GM15510 (cell line): ENCODE results near the gene TMEM139.

Experiments
- POLR2A ChIP-seq: IDR thresholded peaks from 3 replicates; pipeline ENCODE4 v1.6.1; 2011; ENCODE audit warnings: borderline replicate concordance; ENCODE audit not compliant: insufficient read length; ENCODE audit errors: extremely low read depth

The TMEM139 gene

DNA sequence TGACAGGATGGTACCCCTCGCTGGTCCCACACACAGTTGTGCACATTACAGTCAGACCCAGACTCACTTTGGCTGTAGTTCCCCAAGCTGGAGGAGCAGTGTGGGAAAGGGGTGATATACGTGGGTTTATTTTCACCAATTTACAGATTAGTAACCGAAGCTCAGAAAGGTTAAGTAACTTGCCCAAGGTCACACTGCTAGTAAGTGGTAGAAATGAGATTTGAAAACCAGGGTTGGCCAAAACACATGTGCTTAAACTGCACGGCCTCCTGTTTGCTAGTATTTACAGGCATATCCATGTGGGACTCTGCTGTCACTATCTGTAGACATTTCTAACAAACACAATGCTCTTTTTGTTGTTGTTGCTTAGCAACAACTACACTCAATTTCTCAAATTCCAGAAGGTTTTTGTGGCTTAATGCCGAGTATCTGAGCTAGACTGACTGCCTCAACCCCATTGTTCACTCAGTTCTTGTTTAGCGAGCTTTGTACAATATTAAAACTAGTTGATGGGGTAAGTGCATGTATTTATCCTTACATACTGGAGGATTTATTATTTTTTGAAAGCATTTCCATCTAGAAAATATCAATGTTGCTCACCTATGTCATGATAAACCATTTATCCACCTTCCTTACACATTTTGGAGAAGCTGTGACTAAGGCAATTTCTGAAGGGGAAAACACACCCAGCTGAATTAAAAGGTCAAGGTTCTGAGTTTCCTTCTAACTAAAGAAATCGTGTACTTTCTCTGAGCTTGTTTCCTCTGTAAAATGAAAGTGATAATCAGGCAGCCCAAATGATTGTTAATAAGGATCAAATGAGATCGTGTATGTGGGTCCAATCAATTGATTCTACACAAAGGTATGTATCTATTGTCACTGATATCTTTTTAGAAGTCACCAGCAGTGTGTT, 5.3 kb upstream of the TMEM139 start:
- TF ChIP-seq POLR2A: no peak

DNA sequence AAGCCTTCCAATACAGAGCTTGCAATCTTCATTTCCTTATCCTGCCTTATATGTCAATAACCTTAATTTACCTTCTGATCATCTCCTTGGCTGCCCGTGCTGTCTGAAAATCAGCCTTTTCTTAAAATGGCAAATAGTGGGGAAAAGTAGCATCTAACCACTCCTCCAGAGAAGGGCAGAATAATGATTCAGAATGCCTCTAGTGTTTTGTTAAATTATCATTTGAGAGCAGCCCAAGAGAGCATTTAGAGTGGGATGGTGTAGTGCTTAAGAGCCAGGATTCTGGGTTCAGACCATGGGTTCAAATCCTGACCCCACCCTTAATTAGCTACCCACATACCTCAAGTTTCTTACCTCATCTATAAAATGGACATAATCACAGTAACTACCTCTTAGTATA, 4.6 kb upstream of the TMEM139 start:
- TF ChIP-seq POLR2A: no peak

DNA sequence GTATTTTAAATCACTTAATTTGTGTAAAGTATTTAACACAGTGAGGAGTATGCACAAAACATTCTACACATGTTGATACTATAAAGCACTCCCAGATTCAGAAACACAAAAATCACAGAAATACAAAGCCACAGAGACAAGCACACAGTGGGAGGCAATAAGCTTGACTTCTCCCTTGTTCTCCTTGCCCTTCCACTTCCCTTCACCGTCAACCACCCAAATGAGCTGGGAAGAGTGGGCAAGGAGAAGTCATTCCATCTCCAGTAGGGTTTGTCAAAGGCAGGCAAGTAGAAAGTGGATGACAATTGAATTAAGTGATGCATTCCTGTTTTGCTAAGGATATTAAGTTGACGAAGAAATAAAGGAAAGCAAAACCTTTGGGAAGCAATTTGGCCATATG, 4.2 kb upstream of the TMEM139 start:
- no peak for TF ChIP-seq POLR2A

DNA sequence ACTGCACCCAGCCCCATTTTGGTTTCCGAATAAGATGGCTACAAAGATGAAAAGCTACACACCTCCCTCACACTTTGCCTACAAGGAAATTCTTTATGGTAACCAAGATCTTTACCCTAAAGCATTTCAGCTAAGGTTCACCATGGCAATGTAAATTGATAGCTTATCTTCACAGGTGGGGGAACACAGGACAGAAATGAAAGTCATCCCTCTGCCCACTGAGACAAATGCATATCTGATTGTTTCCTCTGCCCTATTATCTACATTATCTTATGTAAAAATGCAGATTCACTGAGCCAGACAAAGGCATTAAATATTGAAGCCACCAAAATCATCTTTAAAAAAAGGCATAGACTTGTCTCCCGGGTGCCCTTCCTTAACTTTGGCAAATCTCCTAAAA, 3.2 kb upstream of the TMEM139 start:
- TF ChIP-seq POLR2A: no peak

DNA sequence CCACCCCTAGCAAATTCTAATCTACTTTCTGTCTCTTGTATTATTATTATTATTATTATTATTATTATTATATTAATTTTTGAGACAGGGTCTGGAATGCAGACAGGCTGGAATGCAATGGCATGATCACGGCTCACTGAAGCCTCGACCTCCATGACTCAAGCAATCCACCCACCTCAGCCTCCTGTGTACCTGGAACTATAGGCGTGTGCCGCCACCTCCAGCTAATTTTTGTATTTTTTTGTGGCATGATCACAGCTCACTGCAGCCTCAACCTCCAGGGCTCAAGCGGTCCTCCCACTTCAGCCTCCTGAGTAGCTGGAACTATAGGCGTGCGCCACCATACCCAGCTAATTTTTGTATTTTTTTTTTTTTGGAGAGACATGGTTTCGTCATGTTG, 2.6 kb upstream of the TMEM139 start:
- no peak for TF ChIP-seq POLR2A

DNA sequence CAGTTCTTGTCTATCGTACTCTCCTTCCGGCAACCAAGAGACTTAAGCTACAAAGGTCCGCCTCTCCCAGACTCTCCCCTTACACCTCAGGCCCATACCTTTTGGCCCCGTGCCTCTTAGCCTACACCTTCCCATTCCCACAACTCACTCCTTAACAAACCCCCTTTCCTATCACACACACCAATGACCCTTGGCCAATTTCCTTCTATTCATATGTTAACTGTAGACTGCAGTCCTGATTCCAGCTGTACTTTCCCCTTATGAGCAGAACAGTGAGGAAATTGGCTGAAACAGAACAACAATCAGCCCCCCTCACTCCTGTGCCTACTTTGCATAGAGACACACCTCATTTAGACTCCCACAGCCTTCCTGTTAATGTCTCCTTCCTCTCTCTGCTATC, 1.4 kb upstream of the TMEM139 start:
- TF ChIP-seq POLR2A: no peak

DNA sequence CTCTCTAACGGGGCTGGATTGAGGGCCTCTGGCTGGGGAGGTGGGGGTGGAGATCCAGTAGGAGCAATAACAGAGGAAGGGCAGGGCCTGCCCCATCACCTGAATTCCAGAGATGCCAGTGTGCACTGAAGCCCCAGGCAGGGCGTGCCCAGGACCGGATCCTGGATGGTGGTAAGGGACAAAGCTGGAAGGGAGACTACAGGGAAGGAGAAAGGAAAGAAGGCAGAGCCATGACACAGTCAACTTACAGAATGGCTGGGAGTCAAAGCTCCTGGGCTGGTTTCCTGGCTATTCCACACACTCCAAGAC, 666 bp downstream of the TMEM139 start:
- no peak for TF ChIP-seq POLR2A

DNA sequence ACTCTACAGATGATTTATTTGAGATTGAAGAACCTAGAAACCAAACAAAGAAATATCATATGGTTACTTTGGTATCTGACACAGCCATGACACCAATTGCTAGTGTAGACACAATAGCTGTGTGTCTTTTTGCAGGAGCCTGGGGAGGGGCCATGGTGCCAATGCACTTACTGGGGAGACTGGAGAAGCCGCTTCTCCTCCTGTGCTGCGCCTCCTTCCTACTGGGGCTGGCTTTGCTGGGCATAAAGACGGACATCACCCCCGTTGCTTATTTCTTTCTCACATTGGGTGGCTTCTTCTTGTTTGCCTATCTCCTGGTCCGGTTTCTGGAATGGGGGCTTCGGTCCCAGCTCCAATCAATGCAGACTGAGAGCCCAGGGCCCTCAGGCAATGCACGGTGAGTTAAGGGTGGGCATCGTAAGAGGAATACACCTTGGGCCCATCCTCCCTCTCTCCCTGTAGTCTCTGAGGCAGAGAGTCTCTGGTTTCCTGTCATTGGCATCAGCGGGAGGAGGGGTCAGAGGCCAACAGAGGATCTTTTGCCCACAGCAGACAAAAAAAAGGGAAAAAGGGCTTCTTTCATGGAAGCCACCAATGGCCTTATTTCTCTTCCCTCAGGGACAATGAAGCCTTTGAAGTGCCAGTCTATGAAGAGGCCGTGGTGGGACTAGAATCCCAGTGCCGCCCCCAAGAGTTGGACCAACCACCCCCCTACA, 1.2 kb downstream of the TMEM139 start:
- TF ChIP-seq POLR2A: no peak

DNA sequence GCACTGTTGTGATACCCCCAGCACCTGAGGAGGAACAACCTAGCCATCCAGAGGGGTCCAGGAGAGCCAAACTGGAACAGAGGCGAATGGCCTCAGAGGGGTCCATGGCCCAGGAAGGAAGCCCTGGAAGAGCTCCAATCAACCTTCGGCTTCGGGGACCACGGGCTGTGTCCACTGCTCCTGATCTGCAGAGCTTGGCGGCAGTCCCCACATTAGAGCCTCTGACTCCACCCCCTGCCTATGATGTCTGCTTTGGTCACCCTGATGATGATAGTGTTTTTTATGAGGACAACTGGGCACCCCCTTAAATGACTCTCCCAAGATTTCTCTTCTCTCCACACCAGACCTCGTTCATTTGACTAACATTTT, 1.7 kb downstream of the TMEM139 start:
- TF ChIP-seq POLR2A: no peak

DNA sequence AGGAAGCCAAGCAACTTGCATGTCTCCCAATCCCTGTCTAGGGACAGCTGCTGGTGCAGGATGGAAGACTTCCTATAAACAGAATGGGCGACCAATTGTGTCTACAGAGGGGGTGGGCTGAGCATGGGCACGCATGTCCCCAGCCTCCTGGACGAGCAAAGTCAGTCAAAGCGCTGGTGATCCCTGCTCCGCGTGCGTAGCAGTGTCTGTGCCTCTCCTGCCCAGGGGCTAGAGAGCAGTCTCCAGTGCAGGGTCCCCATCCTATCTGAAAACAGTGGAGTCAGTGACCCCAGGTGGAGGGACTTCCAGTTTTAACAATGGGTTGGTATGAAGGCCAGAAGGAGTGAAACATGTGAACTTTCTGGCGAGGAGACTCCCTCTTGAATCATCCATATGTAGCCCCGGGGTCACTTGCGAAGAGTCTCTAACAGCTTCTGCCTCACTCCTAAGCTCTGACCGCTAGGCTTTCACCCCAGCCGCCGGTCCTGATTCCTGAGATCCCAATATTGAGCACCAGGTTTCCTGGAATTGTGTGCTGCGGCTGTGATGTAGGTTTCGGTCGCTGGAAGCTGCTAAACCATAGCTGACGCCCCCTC, 2.7 kb downstream of the TMEM139 start:
- no peak for TF ChIP-seq POLR2A

DNA sequence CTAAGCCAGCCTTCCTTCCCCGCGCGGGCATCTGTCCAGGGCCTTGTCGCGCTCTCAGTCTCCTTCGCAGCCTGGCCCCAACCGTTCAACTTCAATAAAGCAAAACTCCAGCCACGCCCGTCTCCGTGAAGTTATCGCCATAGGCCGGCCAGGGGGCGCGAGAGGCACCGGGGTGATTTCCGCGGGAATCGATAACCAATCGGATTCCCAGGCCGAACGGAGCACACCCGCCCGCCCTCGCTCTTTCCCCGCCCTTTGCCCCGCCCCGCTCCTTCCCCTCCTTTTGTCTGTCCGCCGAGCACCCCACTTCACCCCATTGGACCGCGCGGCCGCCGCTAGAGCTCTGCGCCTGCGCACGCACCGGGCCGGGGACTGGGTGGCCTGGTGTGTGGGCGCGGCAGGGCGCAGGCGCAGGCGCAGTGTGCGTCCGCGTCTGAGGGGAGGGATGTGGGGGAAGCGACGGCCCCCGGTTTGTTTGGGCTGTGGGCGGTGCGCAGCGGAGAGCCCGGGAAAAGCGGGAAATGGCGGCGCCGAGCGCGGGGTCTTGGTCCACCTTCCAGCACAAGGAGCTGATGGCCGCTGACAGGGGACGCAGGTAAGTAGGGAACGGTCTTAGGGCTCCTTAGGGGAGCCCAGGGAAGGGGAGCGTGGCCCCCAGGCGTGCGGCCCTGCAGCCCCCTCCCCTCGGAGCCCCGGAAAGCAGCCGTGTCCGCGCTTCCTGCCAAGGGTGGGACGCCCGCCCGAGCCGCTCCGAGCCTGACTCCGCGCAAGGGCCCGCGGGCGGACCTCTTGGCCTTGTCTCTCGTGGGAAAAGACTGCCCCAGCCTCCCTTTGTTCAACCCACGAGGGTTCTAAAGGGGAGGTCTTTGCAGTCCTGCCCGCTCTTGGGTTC, 3.4 kb downstream of the TMEM139 start, which contains the start of gene CASP2:
Gene CASP2 (plus strand): TSS at position 417 of the 892 bp plus-strand sequence. CDS start 105 bp downstream, at position 522.
- peak; percentile 85 for TF ChIP-seq POLR2A

DNA sequence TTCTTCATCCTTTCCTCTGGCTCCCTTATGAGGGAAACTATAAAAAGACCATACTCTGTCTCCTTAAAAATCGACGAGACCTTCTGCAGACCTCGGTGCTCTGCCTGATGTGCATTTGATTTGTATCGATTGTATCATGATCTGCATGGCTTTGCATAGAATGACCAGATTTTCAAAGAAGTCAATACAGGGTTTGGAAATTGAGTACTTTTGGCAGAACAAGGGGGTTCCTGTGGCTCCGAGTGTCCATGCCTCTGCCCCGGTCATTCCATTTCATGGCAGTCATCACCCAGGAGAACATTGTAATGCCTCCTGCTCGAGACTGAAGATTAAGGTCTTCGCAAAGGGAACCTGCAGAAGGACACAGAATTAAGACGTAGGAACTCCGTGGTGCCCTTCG, 4.1 kb downstream of the TMEM139 start:
- TF ChIP-seq POLR2A: no peak

DNA sequence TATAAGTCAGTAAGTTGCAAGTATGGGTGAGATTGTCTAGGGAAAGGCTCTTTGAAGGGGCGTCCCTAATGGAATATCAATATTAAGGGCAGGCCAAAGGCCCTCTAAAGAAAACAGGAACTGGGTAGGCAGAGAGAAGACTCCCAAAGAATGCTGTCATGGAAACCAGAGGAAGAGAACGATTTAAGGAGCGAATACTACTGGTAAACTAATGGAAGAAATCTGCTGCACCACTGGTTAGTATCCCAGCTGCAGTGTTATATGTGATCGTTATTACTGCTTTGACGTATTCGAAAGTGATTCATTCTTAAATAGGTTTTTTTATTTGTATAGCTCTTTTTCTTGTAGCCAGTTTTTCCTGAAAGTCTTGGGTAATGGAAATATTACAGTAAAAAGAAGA, 4.7 kb downstream of the TMEM139 start:
- TF ChIP-seq POLR2A: no peak

DNA sequence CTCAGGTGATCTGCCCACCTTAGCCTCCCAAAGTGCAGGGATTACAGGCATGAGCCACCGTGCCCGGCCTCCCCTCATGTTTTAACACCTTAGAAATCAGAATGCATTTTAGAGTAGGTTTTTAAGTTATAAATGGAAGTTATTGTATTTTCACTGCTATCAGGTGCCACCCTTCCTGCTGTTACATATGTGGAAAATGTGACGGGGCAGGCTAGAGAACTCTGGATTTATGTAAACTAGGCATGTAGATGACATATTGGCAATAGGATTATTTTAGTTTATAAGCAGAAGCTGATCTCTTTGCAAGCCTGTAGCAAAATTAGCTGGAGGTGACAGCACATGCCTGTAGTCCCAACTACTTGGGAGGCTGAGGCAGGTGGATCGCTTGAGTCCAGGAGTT, 5.5 kb downstream of the TMEM139 start:
- no peak for TF ChIP-seq POLR2A

DNA sequence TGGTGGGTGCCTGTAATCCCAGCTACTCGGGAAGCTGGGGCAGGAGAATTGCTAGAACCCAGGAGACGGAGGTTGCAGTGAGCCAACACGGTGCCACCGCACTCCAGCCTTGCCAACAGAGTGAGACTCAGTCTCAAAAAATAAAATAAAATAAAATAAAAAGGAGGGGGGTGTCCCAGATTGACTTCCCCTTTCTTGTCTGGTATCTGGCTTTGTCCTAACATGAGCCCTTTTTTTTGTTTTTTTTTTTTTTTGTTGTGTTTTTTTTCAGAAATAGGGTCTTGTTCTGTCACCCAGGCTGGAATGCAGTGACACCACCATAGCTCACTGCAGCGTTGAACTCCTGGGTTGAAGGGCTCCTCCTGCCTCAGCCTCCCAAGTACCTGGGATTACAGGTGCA, 8.1 kb downstream of the TMEM139 start:
- no peak for TF ChIP-seq POLR2A
